Gastrocnemius medialis (tissue), 4 donors: ENCODE data around the gene ARHGAP24. TPM values are rescaled to one million over a fixed set of nuclear protein-coding genes. Genes with fewer than 3 reads are reported as not detected.

Source experiments
- ATAC-seq, 2 donors: fragments of 150-250 bp; one replicate each; pipeline ENCODE4 v1.9.1; 2016
- DNase-seq, 2 donors: peaks; one replicate each; pipeline ENCODE4 v3.0.0-alpha.2; 2019
- H3K27ac ChIP-seq, 4 donors: fragments of 200-600 bp; sonication (generic); 1 replicate in 1 of 4; 2 replicates in 3 of 4; pipeline ENCODE4 v1.5.1; 2016 to 2018; ENCODE audit warnings: mild to moderate bottlenecking in 2 of 4, moderate library complexity in 1 of 4
- H3K27me3 ChIP-seq, 3 donors: fragments of 200-600 bp; sonication (generic) in 2 of 3; 1 replicate in 1 of 3; 2 replicates in 2 of 3; pipeline versions ENCODE4 v1.5.1 to v1.6.0; 2016 to 2019; ENCODE audit warnings: mild to moderate bottlenecking in 1 of 3, moderate library complexity in 1 of 3
- H3K36me3 ChIP-seq, 2 donors: fragments of 200-600 bp; sonication (generic) in 1 of 2; one replicate each; pipeline ENCODE4 v1.5.1; 2017 to 2018
- H3K4me1 ChIP-seq, 2 donors: fragments of 200-600 bp; sonication (generic) in 1 of 2; one replicate each; pipeline ENCODE4 v1.5.1; 2016 to 2017; ENCODE audit warnings: mild to moderate bottlenecking in 2 of 2
- H3K4me3 ChIP-seq, 4 donors: fragments of 200-600 bp; sonication (generic) in 3 of 4; 1 replicate in 1 of 4; 2 replicates in 3 of 4; pipeline ENCODE4 v1.5.1; 2016 to 2019; ENCODE audit warnings: mild to moderate bottlenecking in 2 of 4
- H3K9me3 ChIP-seq, 3 donors: fragments of 200-600 bp; sonication (generic) in 2 of 3; 1 replicate in 1 of 3; 2 replicates in 2 of 3; pipeline ENCODE4 v1.5.1; 2016 to 2019
- POLR2A ChIP-seq, 2 donors: fragments of 450-650 bp; IDR thresholded peaks; one replicate each; pipeline ENCODE4 v1.6.1; 2017; ENCODE audit warnings: antibody characterized with exemption in 2 of 2, mild to moderate bottlenecking in 2 of 2, moderate library complexity in 2 of 2
- in situ Hi-C, 4 donors: fragments of 200-750 bp; cut with MboI; loops; one replicate each; pipeline versions ENCODE4 v1.15.0 to v1.8.0; 2017; ENCODE audit warnings: low sequenced_read_pairs in 4 of 4
- intact Hi-C: fragments of 100-400 bp; cut with DNase I; formaldehyde crosslinking; loops from one replicate; pipeline ENCODE4 v1.15.1; 2023; ENCODE audit warnings: low total_unique reads
- total RNA-seq, 4 donors: library from RNA; depleted of rRNA; stranded (reverse); fragments of >200 nt; gene quantifications; one replicate each; pipeline versions ENCODE4 v1.1.0 to v1.2.3, GENCODE V29; 2016
- TF ChIP-seq, protein P1 (sequence below), 5 experiments: fragments of 450-650 bp in 3 of 5; fragments of 200-600 bp in 2 of 5; sonication (generic) in 2 of 5; IDR thresholded peaks in 4 of 5; conservative IDR thresholded peaks in 1 of 5; 1 replicate in 4 of 5; 2 replicates in 1 of 5; pipeline ENCODE4 v1.5.1; 2016 to 2019; ENCODE audit warnings: antibody characterized with exemption in 5 of 5, mild to moderate bottlenecking in 3 of 5, moderate library complexity in 3 of 5

Gene ARHGAP24
- total RNA-seq, 4 donors from 2014 or later, result 2.8 to 7.8 (median 5.3) TPM

GRCh38 chr4:85644061-85644460 lies 169.1 kb downstream of the ARHGAP24 start:
- intact Hi-C loops, result no loop called here
- H3K27me3 ChIP-seq, result no peaks in the 10 kb centered on the region
- no peak overlapping the region for H3K4me3 ChIP-seq
- ATAC-seq (no peak), DNase-seq (no peak)
- no peak for TF ChIP-seq POLR2A (IDR thresholded peaks at IDR 0.05)
- TF ChIP-seq, protein P1, sequence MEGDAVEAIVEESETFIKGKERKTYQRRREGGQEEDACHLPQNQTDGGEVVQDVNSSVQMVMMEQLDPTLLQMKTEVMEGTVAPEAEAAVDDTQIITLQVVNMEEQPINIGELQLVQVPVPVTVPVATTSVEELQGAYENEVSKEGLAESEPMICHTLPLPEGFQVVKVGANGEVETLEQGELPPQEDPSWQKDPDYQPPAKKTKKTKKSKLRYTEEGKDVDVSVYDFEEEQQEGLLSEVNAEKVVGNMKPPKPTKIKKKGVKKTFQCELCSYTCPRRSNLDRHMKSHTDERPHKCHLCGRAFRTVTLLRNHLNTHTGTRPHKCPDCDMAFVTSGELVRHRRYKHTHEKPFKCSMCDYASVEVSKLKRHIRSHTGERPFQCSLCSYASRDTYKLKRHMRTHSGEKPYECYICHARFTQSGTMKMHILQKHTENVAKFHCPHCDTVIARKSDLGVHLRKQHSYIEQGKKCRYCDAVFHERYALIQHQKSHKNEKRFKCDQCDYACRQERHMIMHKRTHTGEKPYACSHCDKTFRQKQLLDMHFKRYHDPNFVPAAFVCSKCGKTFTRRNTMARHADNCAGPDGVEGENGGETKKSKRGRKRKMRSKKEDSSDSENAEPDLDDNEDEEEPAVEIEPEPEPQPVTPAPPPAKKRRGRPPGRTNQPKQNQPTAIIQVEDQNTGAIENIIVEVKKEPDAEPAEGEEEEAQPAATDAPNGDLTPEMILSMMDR (IDR thresholded peaks at IDR 0.05 in 4 of 5, conservative IDR thresholded peaks at IDR 0.05 in 1 of 5), result no peak
- H3K27ac ChIP-seq, result no peak overlapping the region
- no peaks in the 10 kb centered on the region for H3K36me3 ChIP-seq
- H3K4me1 ChIP-seq, result no peaks in the 10 kb centered on the region
- no peaks in the 10 kb centered on the region for H3K9me3 ChIP-seq
- in situ Hi-C loops, result no loop called here

DNA sequence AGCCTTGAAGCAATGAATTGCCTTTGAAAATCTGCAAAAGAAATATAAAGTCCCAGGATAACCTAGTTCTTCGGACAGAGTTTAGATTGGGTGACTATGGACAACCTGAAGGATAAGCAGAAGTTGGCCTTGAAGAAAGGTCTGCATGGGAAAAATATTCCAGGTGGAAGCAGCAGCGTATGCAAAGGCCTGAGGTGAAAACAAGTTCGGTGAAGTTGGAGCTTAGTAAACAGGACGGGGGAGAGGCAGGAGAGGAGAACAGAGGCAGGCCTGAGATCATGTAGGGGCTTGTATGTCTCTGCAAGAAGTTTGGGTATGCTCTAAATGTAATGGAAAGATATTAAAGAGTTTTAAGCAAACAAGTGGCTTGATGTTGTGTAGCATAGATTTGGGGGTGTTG lies 176.0 kb downstream of the ARHGAP24 start:
- H3K9me3 ChIP-seq, result no peaks in the 10 kb centered on the region
- TF ChIP-seq POLR2A (IDR thresholded peaks at IDR 0.05), result no peak
- TF ChIP-seq, protein P1 (IDR thresholded peaks at IDR 0.05 in 4 of 5, conservative IDR thresholded peaks at IDR 0.05 in 1 of 5), result no peak
- in situ Hi-C loops, result no loop called here
- no peaks in the 10 kb centered on the region for H3K4me1 ChIP-seq
- no peaks in the 10 kb centered on the region for H3K36me3 ChIP-seq
- ATAC-seq, result no peak
- H3K4me3 ChIP-seq, result no peak overlapping the region
- no peak overlapping the region for H3K27ac ChIP-seq
- no peaks in the 10 kb centered on the region for H3K27me3 ChIP-seq
- DNase-seq, result no peak
- intact Hi-C loops, result no loop called here

- Histone ChIP-seq H3K4me1 (no peaks in the 10 kb centered on the region), H3K4me3 (no peak overlapping the region), H3K27ac (peak overlapping the region in 1 of 4 donors; percentile 36), H3K36me3 (no peaks in the 10 kb centered on the region), H3K9me3 (no peaks in the 10 kb centered on the region), H3K27me3 (no peaks in the 10 kb centered on the region)
- DNase-seq, result no peak
- TF ChIP-seq POLR2A (IDR thresholded peaks at IDR 0.05), result no peak
- TF ChIP-seq, protein P1 (IDR thresholded peaks at IDR 0.05 in 4 of 5, conservative IDR thresholded peaks at IDR 0.05 in 1 of 5), result no peak
- intact Hi-C loops, result no loop called here
- in situ Hi-C loops, result no loop called here
- no peak for ATAC-seq
Observed at GRCh38 chr4:85656759-85657505, 182.0 kb downstream of the ARHGAP24 start.

GRCh38 chr4:85658766-85659439 lies 184.0 kb downstream of the ARHGAP24 start:
- DNase-seq, result no peak
- Histone ChIP-seq H3K4me1 (no peaks in the 10 kb centered on the region), H3K27ac (no peak overlapping the region), H3K4me3 (no peak overlapping the region), H3K9me3 (no peaks in the 10 kb centered on the region), H3K36me3 (no peaks in the 10 kb centered on the region), H3K27me3 (no peaks in the 10 kb centered on the region)
- TF ChIP-seq, protein P1 (IDR thresholded peaks at IDR 0.05 in 4 of 5, conservative IDR thresholded peaks at IDR 0.05 in 1 of 5), result no peak
- TF ChIP-seq POLR2A (IDR thresholded peaks at IDR 0.05), result no peak
- in situ Hi-C loops, result no loop called here
- intact Hi-C loops, result no loop called here
- no peak for ATAC-seq
